Liver (tissue), 3 donors: ENCODE measurements around the gene MICALL1.

Experiments used
- CTCF ChIP-seq: fragments of 150-350 bp; IDR thresholded peaks from 2 replicates; pipeline ENCODE4 v1.5.1; 2017; ENCODE audit warnings: improper control_type of control experiment, low read depth, low read length; ENCODE audit not compliant: missing input control
- EGR1 ChIP-seq, 2 donors: IDR thresholded peaks; 2 replicates each; pipeline ENCODE4 v1.6.1; 2016 to 2018; ENCODE audit warnings: antibody characterized with exemption in 2 of 2, low read depth in 2 of 2
- JUND ChIP-seq, 2 donors: IDR thresholded peaks; 2 replicates each; pipeline ENCODE4 v1.6.1; 2016; ENCODE audit warnings: antibody characterized with exemption in 2 of 2
- MAX ChIP-seq: IDR thresholded peaks from 2 replicates; pipeline ENCODE4 v1.6.1; 2016; ENCODE audit warnings: antibody characterized with exemption
- RAD21 ChIP-seq, 2 donors: IDR thresholded peaks; 2 replicates each; pipeline ENCODE4 v1.6.1; 2016; ENCODE audit warnings: antibody characterized with exemption in 2 of 2, mild to moderate bottlenecking in 2 of 2
- TAF1 ChIP-seq: conservative IDR thresholded peaks from 2 replicates; pipeline ENCODE4 v1.6.1; 2016; ENCODE audit warnings: antibody characterized with exemption, mild to moderate bottlenecking
- YY1 ChIP-seq: IDR thresholded peaks from 2 replicates; pipeline ENCODE4 v1.6.1; 2016; ENCODE audit warnings: antibody characterized with exemption, mild to moderate bottlenecking
- TF ChIP-seq, protein P1 (sequence below): IDR thresholded peaks from 2 replicates; pipeline ENCODE4 v1.6.1; 2016; ENCODE audit warnings: antibody characterized with exemption
- TF ChIP-seq, protein P2 (sequence below): IDR thresholded peaks from 2 replicates; pipeline ENCODE4 v1.6.1; 2016; ENCODE audit warnings: antibody characterized with exemption, mild to moderate bottlenecking
- donor health status: healthy.
- donor health status: healthy.

DNA sequence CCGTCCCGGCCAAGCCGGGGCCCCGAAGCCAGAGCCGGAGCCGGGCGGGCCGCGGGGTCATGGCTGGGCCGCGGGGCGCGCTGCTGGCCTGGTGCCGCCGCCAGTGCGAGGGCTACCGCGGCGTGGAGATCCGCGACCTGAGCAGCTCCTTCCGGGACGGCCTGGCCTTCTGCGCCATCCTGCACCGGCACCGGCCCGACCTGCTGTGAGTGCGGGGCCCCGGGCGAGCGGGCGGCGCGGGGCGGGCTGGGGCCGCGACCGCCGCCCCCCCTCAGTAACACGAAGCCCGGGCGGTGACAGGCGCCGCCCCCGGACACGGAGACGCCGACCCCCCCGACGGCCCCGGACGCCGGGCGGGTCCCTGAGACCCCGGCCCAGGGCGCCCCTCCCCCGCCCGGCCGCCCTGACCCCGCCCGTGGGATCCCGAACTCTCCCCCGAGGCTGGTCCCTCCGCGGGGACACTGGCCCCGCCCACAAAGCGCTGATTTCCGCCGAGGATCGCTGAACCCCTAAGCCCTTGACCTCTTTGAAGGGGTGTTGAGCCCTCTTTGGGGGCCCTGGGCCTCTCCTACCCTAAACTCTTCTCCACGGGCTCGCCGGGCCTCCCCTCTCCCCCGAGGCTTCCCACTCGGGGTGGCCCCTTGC, 389 bp downstream of the MICALL1 start:
- TF ChIP-seq, protein P1, sequence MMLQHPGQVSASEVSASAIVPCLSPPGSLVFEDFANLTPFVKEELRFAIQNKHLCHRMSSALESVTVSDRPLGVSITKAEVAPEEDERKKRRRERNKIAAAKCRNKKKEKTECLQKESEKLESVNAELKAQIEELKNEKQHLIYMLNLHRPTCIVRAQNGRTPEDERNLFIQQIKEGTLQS: no peak
- TF ChIP-seq CTCF: no peak
- no peak for TF ChIP-seq EGR1 (IDR thresholded peaks at IDR 0.05; ENCODE audit: low read depth in 2 of 2)
- TF ChIP-seq, protein P2, sequence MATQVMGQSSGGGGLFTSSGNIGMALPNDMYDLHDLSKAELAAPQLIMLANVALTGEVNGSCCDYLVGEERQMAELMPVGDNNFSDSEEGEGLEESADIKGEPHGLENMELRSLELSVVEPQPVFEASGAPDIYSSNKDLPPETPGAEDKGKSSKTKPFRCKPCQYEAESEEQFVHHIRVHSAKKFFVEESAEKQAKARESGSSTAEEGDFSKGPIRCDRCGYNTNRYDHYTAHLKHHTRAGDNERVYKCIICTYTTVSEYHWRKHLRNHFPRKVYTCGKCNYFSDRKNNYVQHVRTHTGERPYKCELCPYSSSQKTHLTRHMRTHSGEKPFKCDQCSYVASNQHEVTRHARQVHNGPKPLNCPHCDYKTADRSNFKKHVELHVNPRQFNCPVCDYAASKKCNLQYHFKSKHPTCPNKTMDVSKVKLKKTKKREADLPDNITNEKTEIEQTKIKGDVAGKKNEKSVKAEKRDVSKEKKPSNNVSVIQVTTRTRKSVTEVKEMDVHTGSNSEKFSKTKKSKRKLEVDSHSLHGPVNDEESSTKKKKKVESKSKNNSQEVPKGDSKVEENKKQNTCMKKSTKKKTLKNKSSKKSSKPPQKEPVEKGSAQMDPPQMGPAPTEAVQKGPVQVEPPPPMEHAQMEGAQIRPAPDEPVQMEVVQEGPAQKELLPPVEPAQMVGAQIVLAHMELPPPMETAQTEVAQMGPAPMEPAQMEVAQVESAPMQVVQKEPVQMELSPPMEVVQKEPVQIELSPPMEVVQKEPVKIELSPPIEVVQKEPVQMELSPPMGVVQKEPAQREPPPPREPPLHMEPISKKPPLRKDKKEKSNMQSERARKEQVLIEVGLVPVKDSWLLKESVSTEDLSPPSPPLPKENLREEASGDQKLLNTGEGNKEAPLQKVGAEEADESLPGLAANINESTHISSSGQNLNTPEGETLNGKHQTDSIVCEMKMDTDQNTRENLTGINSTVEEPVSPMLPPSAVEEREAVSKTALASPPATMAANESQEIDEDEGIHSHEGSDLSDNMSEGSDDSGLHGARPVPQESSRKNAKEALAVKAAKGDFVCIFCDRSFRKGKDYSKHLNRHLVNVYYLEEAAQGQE: no peak
- TF ChIP-seq MAX: no peak
- no peak for TF ChIP-seq RAD21 (IDR thresholded peaks at IDR 0.05)
- TF ChIP-seq TAF1: no peak
- TF ChIP-seq YY1: no peak
- TF ChIP-seq JUND (IDR thresholded peaks at IDR 0.05): no peak
